H1 (cell line): Measurements from ENCODE around the gene PRKN. TPM values are rescaled to one million over a fixed set of nuclear protein-coding genes. Genes with fewer than 3 reads are reported as not detected.

ENCODE experiments used
- CTCF ChIA-PET: fragments of 300-600 bp; sonication (Branson Sonifier 250); formaldehyde crosslinking; loops from one replicate; lab custom pipeline; 2021; ENCODE audit not compliant: partially characterized antibody; lab: Charles Lee
- POLR2A ChIA-PET: fragments of 300-600 bp; sonication (Branson Sonifier 250); formaldehyde crosslinking; loops from one replicate; lab custom pipeline; 2021; ENCODE audit warnings: inconsistent platforms; ENCODE audit not compliant: partially characterized antibody; lab: Charles Lee
- DNase-seq, 2 experiments: peaks; one replicate each; pipeline versions ENCODE4 v3.0.0 to v3.0.0-alpha.2; 2010 to 2022; ENCODE audit warnings: low spot score in 2 of 2, low read depth in 1 of 2, mixed read lengths in 1 of 2
- FAIRE-seq: peaks from 2 replicates; lab custom pipeline; 2011; peaks lifted over from hg19 to GRCh38; lab: Jason Lieb, UNC
- H2AFZ ChIP-seq: 2 replicates; pipeline ENCODE4 v1.8.1; 2012; ENCODE audit warnings: low read length, inconsistent platforms
- H2AK5ac ChIP-seq: 2 replicates; pipeline ENCODE4 v1.6.1; 2013; ENCODE audit warnings: low read depth, low read length
- H2BK120ac ChIP-seq: replicated peaks from 2 replicates; pipeline ENCODE3; 2013; ENCODE audit warnings: low read depth, low read length, inconsistent platforms
- H2BK12ac ChIP-seq: 2 replicates; pipeline ENCODE4 v1.6.1; 2013; ENCODE audit warnings: low read depth, low read length
- H2BK15ac ChIP-seq: 2 replicates; pipeline ENCODE4 v1.6.1; 2013; ENCODE audit warnings: low read length
- H2BK20ac ChIP-seq: 2 replicates; pipeline ENCODE4 v1.6.1; 2013; ENCODE audit warnings: low read length
- H2BK5ac ChIP-seq: 2 replicates; pipeline ENCODE4 v1.6.1; 2013; ENCODE audit warnings: low read depth, low read length
- H3K14ac ChIP-seq: 2 replicates; pipeline ENCODE4 v1.6.1; 2013; ENCODE audit warnings: inconsistent platforms; ENCODE audit not compliant: insufficient read length
- H3K18ac ChIP-seq: 2 replicates; pipeline ENCODE4 v1.6.1; 2013; ENCODE audit warnings: low read length; ENCODE audit errors: extremely low read depth
- H3K23ac ChIP-seq: 2 replicates; pipeline ENCODE4 v1.6.1; 2013; ENCODE audit warnings: inconsistent platforms; ENCODE audit not compliant: insufficient read length
- H3K23me2 ChIP-seq: 2 replicates; pipeline ENCODE4 v1.6.1; 2013; ENCODE audit warnings: low read depth, low read length
- H3K27ac ChIP-seq: 2 replicates; pipeline ENCODE4 v1.6.1; 2011; ENCODE audit warnings: low read depth, low read length, inconsistent platforms
- H3K27me3 ChIP-seq, 4 experiments: replicated peaks in 1 of 4; 1 replicate in 1 of 4; 2 replicates in 3 of 4; pipeline versions ENCODE4 v1.6.1 to v1.8.1; 2011 to 2013; ENCODE audit warnings: low read length in 3 of 4, mild to moderate bottlenecking in 3 of 4, inconsistent platforms in 2 of 4, mixed read lengths in 2 of 4, moderate library complexity in 1 of 4; ENCODE audit not compliant: control insufficient read depth in 3 of 4, insufficient read depth in 3 of 4; ENCODE audit errors: extremely low read depth in 1 of 4
- H3K36me3 ChIP-seq, 4 experiments: 2 replicates each; pipeline versions ENCODE4 v1.6.1 to v1.8.1; 2011 to 2013; ENCODE audit warnings: mild to moderate bottlenecking in 4 of 4, low read length in 3 of 4, moderate library complexity in 2 of 4, control low read depth in 1 of 4, inconsistent platforms in 1 of 4; ENCODE audit not compliant: insufficient read depth in 4 of 4, control insufficient read depth in 2 of 4
- H3K4ac ChIP-seq: replicated peaks from 2 replicates; pipeline ENCODE3; 2013; ENCODE audit warnings: low read length, low read depth, mixed read lengths, inconsistent platforms; ENCODE audit not compliant: insufficient read length
- H3K4me1 ChIP-seq, 4 experiments: replicated peaks in 1 of 4; 1 replicate in 1 of 4; 2 replicates in 3 of 4; pipeline versions ENCODE4 v1.6.1 to v1.8.1; 2011 to 2013; ENCODE audit warnings: low read length in 3 of 4, inconsistent platforms in 2 of 4, mixed read lengths in 1 of 4; ENCODE audit not compliant: insufficient read depth in 4 of 4, control insufficient read depth in 3 of 4
- H3K4me2 ChIP-seq, 2 experiments: 2 replicates each; pipeline versions ENCODE4 v1.6.1 to v1.8.1; 2011 to 2013; ENCODE audit warnings: low read depth in 2 of 2, low read length in 2 of 2, control low read depth in 1 of 2, inconsistent platforms in 1 of 2, mild to moderate bottlenecking in 1 of 2; ENCODE audit not compliant: insufficient read depth in 1 of 2
- H3K4me3 ChIP-seq, 4 experiments: fragments of 200-600, 300-600 bp in 1 of 4; sonication (generic), shearing (Covaris generic), sonication (Bioruptor Twin) in 1 of 4; 2 replicates each; pipeline versions ENCODE4 v1.5.1 to v1.8.1; 2011 to 2016; ENCODE audit warnings: low read length in 4 of 4, low read depth in 3 of 4, control low read depth in 2 of 4, inconsistent platforms in 2 of 4, mild to moderate bottlenecking in 2 of 4, mixed read lengths in 1 of 4, moderate library complexity in 1 of 4; ENCODE audit not compliant: insufficient read depth in 2 of 4; ENCODE audit errors: extremely low read depth in 1 of 4
- H3K56ac ChIP-seq: replicated peaks from 2 replicates; pipeline ENCODE3; 2013; ENCODE audit warnings: low read depth, mild to moderate bottlenecking, mixed read lengths, low read length, inconsistent platforms; ENCODE audit not compliant: insufficient read length
- H3K79me1 ChIP-seq: 2 replicates; pipeline ENCODE4 v1.6.1; 2013; ENCODE audit warnings: low read depth, low read length, control low read depth
- H3K79me2 ChIP-seq, 2 experiments: 2 replicates each; pipeline versions ENCODE4 v1.6.1 to v1.8.1; 2012 to 2013; ENCODE audit warnings: low read length in 2 of 2, mild to moderate bottlenecking in 2 of 2, inconsistent platforms in 1 of 2; ENCODE audit not compliant: insufficient read depth in 2 of 2, control insufficient read depth in 1 of 2
- H3K9ac ChIP-seq, 4 experiments: replicated peaks in 1 of 4; 1 replicate in 1 of 4; 2 replicates in 3 of 4; pipeline versions ENCODE4 v1.6.1 to v1.8.1; 2011 to 2013; ENCODE audit warnings: low read depth in 3 of 4, low read length in 3 of 4, control low read depth in 2 of 4, mild to moderate bottlenecking in 2 of 4, moderate library complexity in 2 of 4, inconsistent platforms in 1 of 4; ENCODE audit errors: extremely low read depth in 1 of 4
- H3K9me3 ChIP-seq, 2 experiments: 2 replicates each; pipeline versions ENCODE4 v1.6.1 to v1.8.1; 2012 to 2013; ENCODE audit warnings: mild to moderate bottlenecking in 2 of 2, moderate library complexity in 2 of 2, control low read depth in 1 of 2, inconsistent platforms in 1 of 2, low read depth in 1 of 2, low read length in 1 of 2, mixed read lengths in 1 of 2; ENCODE audit not compliant: insufficient read depth in 2 of 2
- H4K20me1 ChIP-seq, 2 experiments: replicated peaks in 1 of 2; 2 replicates each; pipeline versions ENCODE3 to v1.8.1; 2011 to 2013; ENCODE audit warnings: inconsistent platforms in 2 of 2, low read length in 2 of 2, mild to moderate bottlenecking in 1 of 2; ENCODE audit not compliant: insufficient read depth in 2 of 2, control insufficient read depth in 1 of 2
- H4K5ac ChIP-seq: 2 replicates; pipeline ENCODE4 v1.6.1; 2013; ENCODE audit warnings: low read length, low read depth, mixed read lengths, inconsistent platforms; ENCODE audit not compliant: insufficient read length
- H4K8ac ChIP-seq: 2 replicates; pipeline ENCODE4 v1.8.0; 2013; ENCODE audit warnings: mild to moderate bottlenecking, moderate library complexity, low read length, inconsistent platforms; ENCODE audit not compliant: insufficient read depth; ENCODE audit errors: extremely low read depth
- H4K91ac ChIP-seq: replicated peaks from 2 replicates; pipeline ENCODE3; 2013; ENCODE audit warnings: low read length, mixed read lengths, inconsistent platforms; ENCODE audit not compliant: insufficient read length
- EZH2 ChIP-seq: fragments of 200-600 bp; sonication (generic); IDR thresholded peaks from 2 replicates; pipeline ENCODE4 v1.7.1; 2012; ENCODE audit warnings: low read depth, mild to moderate bottlenecking, moderate library complexity, low read length, inconsistent platforms; ENCODE audit not compliant: severe bottlenecking
- JUN ChIP-seq: IDR thresholded peaks from 2 replicates; pipeline ENCODE4 v1.6.1; 2011; ENCODE audit warnings: low read depth, mild to moderate bottlenecking, improper control_type of control experiment, low read length
- RFX5 ChIP-seq: IDR thresholded peaks from 2 replicates; pipeline ENCODE4 v1.6.1; 2011; ENCODE audit warnings: low read depth, low read length, improper control_type of control experiment, borderline replicate concordance
- WGBS, 2 experiments: shearing (Covaris generic) in 1 of 2; methylation state at CpG; one replicate each; pipeline versions ENCODE4 v1.1.6 to v1.1.7; 2013 to 2015; ENCODE audit warnings: low lambda C conversion rate in 2 of 2, mixed read lengths in 2 of 2, inconsistent platforms in 1 of 2, low coverage in 1 of 2, missing lambda C conversion rate in 1 of 2; ENCODE audit not compliant: insufficient replicate concordance in 2 of 2, insufficient coverage in 1 of 2, insufficient read length in 1 of 2; ENCODE audit errors: extremely low coverage in 1 of 2, missing lambda C conversion rate in 1 of 2; 5-methylcytosine and 5-hydroxymethylcytosine counted together
- polyA plus RNA-seq, 7 experiments: library from polyadenylated mRNA; depleted of rRNA in 3 of 7; stranded (reverse) in 5 of 7; unstranded in 2 of 7; fragments of >200 nt in 5 of 7; fragments of 200-250 nt in 2 of 7; gene quantifications; 1 replicate in 5 of 7; 2 replicates in 1 of 7; 4 replicates in 1 of 7; pipeline versions ENCODE4 v1.2.1 to v1.2.3, GENCODE V29; 2011 to 2013; ENCODE audit warnings: missing spikeins in 2 of 7, mixed read lengths in 2 of 7
- total RNA-seq: library from RNA; stranded (reverse); fragmentation: NEBNext Ultra II Directional; extraction: Animal tissue kit (Norgen Biotek cat#: 25700); gene quantifications from 2 replicates; pipeline ENCODE4 v1.2.1, GENCODE V29; 2021
- TF ChIP-seq, protein P1 (sequence below): IDR thresholded peaks from 2 replicates; pipeline ENCODE4 v1.6.1; 2011; ENCODE audit warnings: low read length, improper control_type of control experiment

PRKN gene
- total and polyA plus RNA-seq, 2 of the 8 experiments (the other 6 are each of a cell fraction or from before 2014, with no cell fraction given): 0.13 to 0.29 TPM

DNA sequence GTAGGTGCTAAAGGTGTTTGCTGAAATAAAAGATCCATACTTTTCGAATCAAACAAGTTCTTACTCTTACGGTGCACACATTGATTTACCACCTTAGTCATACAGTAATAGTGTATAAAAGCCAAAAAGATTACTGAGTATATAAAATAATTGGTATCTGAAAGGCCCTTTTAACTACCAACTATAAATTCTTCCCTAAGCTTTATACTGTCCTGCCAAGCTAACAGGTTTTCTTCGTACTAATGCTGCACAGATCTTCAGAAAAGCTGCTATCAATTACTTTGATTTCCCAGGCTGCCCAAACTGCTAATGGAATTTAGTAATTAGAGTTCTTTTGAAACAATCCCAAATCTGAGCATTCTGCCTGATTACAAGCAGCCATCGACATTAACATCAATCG lies 97.5 kb downstream of the PRKN start:
- Histone ChIP-seq H2BK15ac (no peak overlapping the region), H4K91ac (no peak overlapping the region), H2BK20ac (no peak overlapping the region), H3K4me1 (peaks cover 0 to 7% (median 3%) of the 10 kb centered on the region in 4 experiments; a peak in 4 of 7 replicates), H2BK120ac (no peak overlapping the region), H2AK5ac (no peak overlapping the region), H3K27ac (no peak overlapping the region), H3K27me3 (no peaks in the 10 kb centered on the region), H3K56ac (no peak overlapping the region), H4K8ac (no peak overlapping the region), H3K36me3 (no peaks in the 10 kb centered on the region), H2AFZ (no peak overlapping the region), H3K4me3 (no peak overlapping the region), H3K4ac (no peak overlapping the region), H4K20me1 (no peaks in the 10 kb centered on the region), H3K9me3 (no peaks in the 10 kb centered on the region; a peak in 1 of 4 replicates), H3K4me2 (no peak overlapping the region), H3K18ac (no peak overlapping the region), H3K14ac (no peak overlapping the region), H3K23me2 (no peaks in the 10 kb centered on the region; the same call in 1 of the 2 replicates), H3K23ac (no peak overlapping the region), H3K79me2 (no peaks in the 10 kb centered on the region), H2BK5ac (no peak overlapping the region), H2BK12ac (no peak overlapping the region), H3K79me1 (no peaks in the 10 kb centered on the region), H3K9ac (no peak overlapping the region), H4K5ac (no peak overlapping the region)
- FAIRE-seq (no peak), DNase-seq (no peak)
- ChIA-PET CTCF (no interaction called here), POLR2A (no interaction called here)
- no peak for TF ChIP-seq JUN
- no peak for TF ChIP-seq RFX5
- no peak for TF ChIP-seq EZH2
- TF ChIP-seq, protein P1, sequence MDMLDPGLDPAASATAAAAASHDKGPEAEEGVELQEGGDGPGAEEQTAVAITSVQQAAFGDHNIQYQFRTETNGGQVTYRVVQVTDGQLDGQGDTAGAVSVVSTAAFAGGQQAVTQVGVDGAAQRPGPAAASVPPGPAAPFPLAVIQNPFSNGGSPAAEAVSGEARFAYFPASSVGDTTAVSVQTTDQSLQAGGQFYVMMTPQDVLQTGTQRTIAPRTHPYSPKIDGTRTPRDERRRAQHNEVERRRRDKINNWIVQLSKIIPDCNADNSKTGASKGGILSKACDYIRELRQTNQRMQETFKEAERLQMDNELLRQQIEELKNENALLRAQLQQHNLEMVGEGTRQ: no peak
- WGBS, 2 experiments: 94% methylated on average over 5 of the region's 5 CpGs; no CpG with 5 or more reads in 1 of the 2 experiments
